ENCODE data around the gene BTBD9. TPM values are rescaled to one million over a fixed set of nuclear protein-coding genes. Genes with fewer than 3 reads are reported as not detected.

The BTBD9 gene
- total RNA-seq, 3 donors from 2014 or later = 12.8 to 25.5 (median 19.0) TPM

GRCh38 chr6:38269461-38270172, 370.1 kb downstream of the BTBD9 start:
- H3K4me1 ChIP-seq = no peaks in the 10 kb centered on the region
- no peaks in the 10 kb centered on the region for H3K36me3 ChIP-seq
- TF ChIP-seq CTCF (IDR thresholded peaks at IDR 0.05) = no peak
- no peak for TF ChIP-seq POLR2AphosphoS5 (IDR thresholded peaks at IDR 0.05)
- no peak for TF ChIP-seq POLR2A (IDR thresholded peaks at IDR 0.05)
- H3K4me3 ChIP-seq = no peak overlapping the region
- no peak for DNase-seq (ENCODE audit: low spot score in 2 of 2)
- no peaks in the 10 kb centered on the region for H3K27me3 ChIP-seq
- intact Hi-C loops (cut with DNase I; ENCODE audit: low total_unique reads) = no loop called here
- no peak overlapping the region for H3K27ac ChIP-seq
- no peaks in the 10 kb centered on the region for H3K9me3 ChIP-seq

DNA sequence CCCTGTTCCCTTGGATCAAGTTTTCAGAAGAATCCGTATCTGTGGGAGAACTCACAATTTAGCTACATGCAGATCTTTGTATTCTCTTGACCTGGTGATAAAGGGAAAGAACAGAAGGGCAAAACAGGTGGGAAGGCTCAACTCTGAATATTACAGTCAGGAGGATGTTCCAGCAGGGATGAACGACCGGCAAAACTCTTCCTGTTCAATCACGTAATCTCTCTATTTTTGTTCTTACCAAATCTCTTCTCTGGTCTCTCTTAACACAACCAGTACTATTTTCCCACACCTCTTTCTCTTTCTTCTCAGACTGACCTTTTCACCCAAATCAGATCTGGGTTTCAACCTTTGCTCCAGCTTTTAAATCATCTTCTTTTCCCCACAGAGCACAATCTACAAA, 371.4 kb downstream of the BTBD9 start:
- intact Hi-C loops (cut with DNase I; ENCODE audit: low total_unique reads) = no loop called here
- Histone ChIP-seq H3K9me3 (no peaks in the 10 kb centered on the region), H3K27me3 (no peaks in the 10 kb centered on the region), H3K36me3 (no peaks in the 10 kb centered on the region), H3K4me3 (no peak overlapping the region), H3K27ac (no peak overlapping the region), H3K4me1 (no peaks in the 10 kb centered on the region)
- no peak for TF ChIP-seq POLR2AphosphoS5 (IDR thresholded peaks at IDR 0.05)
- DNase-seq (ENCODE audit: low spot score in 2 of 2) = no peak

DNA sequence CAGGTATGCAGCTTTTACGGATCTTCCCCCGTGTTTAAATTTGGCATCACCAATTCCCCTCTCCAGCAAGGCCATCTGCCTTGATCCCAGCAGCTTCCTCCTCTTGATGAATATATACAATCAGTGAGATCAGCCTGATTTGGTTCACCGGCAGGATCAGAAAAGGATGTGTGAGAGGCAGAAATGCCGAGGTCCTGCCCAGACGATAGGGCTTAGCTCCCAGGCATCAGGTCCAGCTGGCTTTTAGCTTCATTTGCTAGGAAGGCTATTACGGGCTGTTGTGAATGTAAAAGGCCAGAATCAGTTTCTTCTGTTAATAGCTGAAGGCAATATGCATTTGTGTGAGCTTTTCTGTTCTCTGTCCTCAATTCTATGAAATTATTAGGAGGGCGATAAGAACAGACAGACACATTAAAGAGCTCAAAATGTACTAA, 372.8 kb downstream of the BTBD9 start:
- H3K4me1 ChIP-seq = peaks cover 0 to 6% of the 10 kb centered on the region in 2 donors
- intact Hi-C loops (cut with DNase I; ENCODE audit: low total_unique reads) = no loop called here
- no peak overlapping the region for H3K4me3 ChIP-seq
- H3K36me3 ChIP-seq = no peaks in the 10 kb centered on the region
- no peak overlapping the region for H3K27ac ChIP-seq
- TF ChIP-seq CTCF (IDR thresholded peaks at IDR 0.05) = no peak
- TF ChIP-seq POLR2AphosphoS5 (IDR thresholded peaks at IDR 0.05) = no peak
- no peak for TF ChIP-seq POLR2A (IDR thresholded peaks at IDR 0.05)
- no peaks in the 10 kb centered on the region for H3K27me3 ChIP-seq
- no peaks in the 10 kb centered on the region for H3K9me3 ChIP-seq
- DNase-seq (ENCODE audit: low spot score in 2 of 2) = no peak

- intact Hi-C loops (cut with DNase I; ENCODE audit: low total_unique reads) = no loop called here
- H3K4me3 ChIP-seq = no peak overlapping the region
- DNase-seq (ENCODE audit: low spot score in 2 of 2) = no peak
- H3K27ac ChIP-seq = no peak overlapping the region
- no peaks in the 10 kb centered on the region for H3K36me3 ChIP-seq
- H3K4me1 ChIP-seq = peaks cover 0 to 6% of the 10 kb centered on the region in 2 donors
- no peak for TF ChIP-seq POLR2AphosphoS5 (IDR thresholded peaks at IDR 0.05)
- TF ChIP-seq POLR2A (IDR thresholded peaks at IDR 0.05) = no peak
- no peak for TF ChIP-seq CTCF (IDR thresholded peaks at IDR 0.05)
- H3K27me3 ChIP-seq = no peaks in the 10 kb centered on the region
- H3K9me3 ChIP-seq = no peaks in the 10 kb centered on the region
These were observed 375.1 kb downstream of the BTBD9 start for GRCh38 chr6:38264605-38265004.

- Histone ChIP-seq H3K4me3 (no peak overlapping the region), H3K36me3 (no peaks in the 10 kb centered on the region), H3K9me3 (no peaks in the 10 kb centered on the region), H3K27ac (peak overlapping the region; percentile 11 to 34), H3K4me1 (peaks cover 0 to 6% of the 10 kb centered on the region in 2 donors), H3K27me3 (no peaks in the 10 kb centered on the region)
- no peak for TF ChIP-seq CTCF (IDR thresholded peaks at IDR 0.05)
- no peak for TF ChIP-seq POLR2AphosphoS5 (IDR thresholded peaks at IDR 0.05)
- no peak for TF ChIP-seq POLR2A (IDR thresholded peaks at IDR 0.05)
- DNase-seq (ENCODE audit: low spot score in 2 of 2) = no peak
- intact Hi-C loops (cut with DNase I; ENCODE audit: low total_unique reads) = no loop called here
These were observed 377.1 kb downstream of the BTBD9 start for GRCh38 chr6:38262609-38263008.
